Fibroblast of lung (primary cell): ENCODE measurements around the gene PSMG4. TPM values are rescaled to one million over a fixed set of nuclear protein-coding genes. Genes with fewer than 3 reads are reported as not detected.

Experiments used
- DNase-seq, 2 donors: peaks; one replicate each; pipeline versions ENCODE4 v3.0.0 to v3.0.0-alpha.2; 2010; ENCODE audit warnings: low read depth in 2 of 2
- H2AFZ ChIP-seq: 2 replicates; pipeline ENCODE4 v1.5.1; 2012; ENCODE audit warnings: low read length, control low read depth, inconsistent platforms
- H3K27ac ChIP-seq: 2 replicates; pipeline ENCODE4 v1.5.1; 2011; ENCODE audit warnings: low read length, control low read depth; ENCODE audit not compliant: insufficient read depth
- H3K27me3 ChIP-seq: 2 replicates; pipeline ENCODE4 v1.5.1; 2011; ENCODE audit warnings: mild to moderate bottlenecking, low read length; ENCODE audit not compliant: control insufficient read depth, insufficient read depth
- H3K36me3 ChIP-seq: 2 replicates; pipeline ENCODE4 v1.5.1; 2011; ENCODE audit warnings: low read length; ENCODE audit not compliant: control insufficient read depth, insufficient read depth
- H3K4me1 ChIP-seq: 2 replicates; pipeline ENCODE4 v1.5.1; 2011; ENCODE audit warnings: low read length; ENCODE audit not compliant: control insufficient read depth, insufficient read depth; ENCODE audit errors: extremely low read depth
- H3K4me2 ChIP-seq: 2 replicates; pipeline ENCODE4 v1.5.1; 2011; ENCODE audit warnings: low read length, control low read depth; ENCODE audit not compliant: insufficient read depth; ENCODE audit errors: extremely low read depth
- H3K4me3 ChIP-seq, 4 experiments: fragments of 200-600 bp in 1 of 4; sonication (generic) in 1 of 4; replicated peaks in 1 of 4; 2 replicates each; pipeline ENCODE4 v1.5.1; 2011 to 2016; ENCODE audit warnings: low read length in 4 of 4, low read depth in 3 of 4, mild to moderate bottlenecking in 3 of 4, control low read depth in 2 of 4, inconsistent platforms in 1 of 4, mixed read lengths in 1 of 4; ENCODE audit not compliant: insufficient read depth in 1 of 4; ENCODE audit errors: control extremely low read depth in 1 of 4
- H3K79me2 ChIP-seq: 2 replicates; pipeline ENCODE4 v1.5.1; 2012; ENCODE audit warnings: mild to moderate bottlenecking, low read length, inconsistent platforms; ENCODE audit not compliant: control insufficient read depth, insufficient read depth
- H3K9ac ChIP-seq: 2 replicates; pipeline ENCODE4 v1.5.1; 2011; ENCODE audit warnings: mild to moderate bottlenecking, low read length, control low read depth; ENCODE audit not compliant: insufficient read depth
- H3K9me3 ChIP-seq: 2 replicates; pipeline ENCODE4 v1.5.1; 2012; ENCODE audit warnings: low read depth, low read length; ENCODE audit not compliant: control insufficient read depth, insufficient read depth
- H4K20me1 ChIP-seq: 2 replicates; pipeline ENCODE4 v1.5.1; 2011; ENCODE audit warnings: low read length; ENCODE audit not compliant: control insufficient read depth, insufficient read depth; ENCODE audit errors: extremely low read depth
- CTCF ChIP-seq, 2 donors: IDR thresholded peaks in 1 of 2; conservative IDR thresholded peaks in 1 of 2; 1 replicate in 1 of 2; 2 replicates in 1 of 2; pipeline ENCODE4 v1.5.1; 2011 to 2012; ENCODE audit warnings: low read length in 2 of 2, control low read depth in 1 of 2, inconsistent platforms in 1 of 2, low read depth in 1 of 2, mild to moderate bottlenecking in 1 of 2
- EZH2 ChIP-seq: IDR thresholded peaks from 2 replicates; pipeline ENCODE4 v1.5.1; 2012; ENCODE audit warnings: low read length, control low read depth, mild to moderate bottlenecking; ENCODE audit errors: missing control alignments
- polyA plus RNA-seq, 2 donors: library from polyadenylated mRNA; depleted of rRNA in 1 of 2; stranded (reverse) in 1 of 2; unstranded in 1 of 2; fragments of >200 nt; gene quantifications; 2 replicates each; pipeline ENCODE4 v1.2.1, GENCODE V29; 2011 to 2012; ENCODE audit warnings: missing spikeins in 1 of 2
- total RNA-seq: library from RNA; depleted of rRNA; stranded (reverse); fragments of >200 nt; gene quantifications from 2 replicates; pipeline ENCODE4 v1.2.1, GENCODE V29; 2014

PSMG4 gene
- total and polyA plus RNA-seq, 2 donors (not counting 1 experiment from before 2014, with no cell fraction given): 12.5 to 34.2 TPM

- H3K4me2 ChIP-seq: peak overlapping the region; percentile 35
- no peak overlapping the region for H3K9ac ChIP-seq
- H3K4me1 ChIP-seq: peaks cover 11% of the 10 kb centered on the region
- no peak overlapping the region for H3K4me3 ChIP-seq
- no peaks in the 10 kb centered on the region for H4K20me1 ChIP-seq
- no peak overlapping the region for H3K27ac ChIP-seq
- peaks cover 4% of the 10 kb centered on the region for H3K27me3 ChIP-seq
- DNase-seq: peak; percentile 71 to 83
- no peaks in the 10 kb centered on the region for H3K9me3 ChIP-seq
- H3K36me3 ChIP-seq: no peaks in the 10 kb centered on the region
- TF ChIP-seq CTCF (conservative IDR thresholded peaks at IDR 0.05 in 1 of 2, IDR thresholded peaks at IDR 0.05 in 1 of 2; ENCODE audit: low read depth in 1 of 2, low read length in 2 of 2) (peak; percentile 98 to 99), EZH2 (no peak)
- no peaks in the 10 kb centered on the region for H3K79me2 ChIP-seq
- H2AFZ ChIP-seq: peak overlapping the region; percentile 39
Measured at GRCh38 chr6:3251462-3252314, 7.1 kb upstream of the PSMG4 start.

GRCh38 chr6:3252369-3252768 lies 6.4 kb upstream of the PSMG4 start:
- no peak for DNase-seq
- no peaks in the 10 kb centered on the region for H4K20me1 ChIP-seq
- H3K79me2 ChIP-seq: no peaks in the 10 kb centered on the region

More at GRCh38 chr6:3252369-3252768, 6.4 kb upstream of the PSMG4 start:
- TF ChIP-seq CTCF (conservative IDR thresholded peaks at IDR 0.05 in 1 of 2, IDR thresholded peaks at IDR 0.05 in 1 of 2; ENCODE audit: low read depth in 1 of 2, low read length in 2 of 2) (no peak), EZH2 (no peak)
- Histone ChIP-seq H3K9ac (no peak overlapping the region), H2AFZ (no peak overlapping the region), H3K4me1 (peaks cover 9% of the 10 kb centered on the region), H3K36me3 (no peaks in the 10 kb centered on the region), H3K4me2 (no peak overlapping the region), H3K4me3 (no peak overlapping the region), H3K27me3 (peaks cover 11% of the 10 kb centered on the region), H3K27ac (no peak overlapping the region), H3K9me3 (no peaks in the 10 kb centered on the region)
